Measurements from ENCODE around the gene GPR87. TPM values are rescaled to one million over a fixed set of nuclear protein-coding genes. Genes with fewer than 3 reads are reported as not detected.

Gene GPR87
- total RNA-seq, 2 donors from 2014 or later = not detected

DNA sequence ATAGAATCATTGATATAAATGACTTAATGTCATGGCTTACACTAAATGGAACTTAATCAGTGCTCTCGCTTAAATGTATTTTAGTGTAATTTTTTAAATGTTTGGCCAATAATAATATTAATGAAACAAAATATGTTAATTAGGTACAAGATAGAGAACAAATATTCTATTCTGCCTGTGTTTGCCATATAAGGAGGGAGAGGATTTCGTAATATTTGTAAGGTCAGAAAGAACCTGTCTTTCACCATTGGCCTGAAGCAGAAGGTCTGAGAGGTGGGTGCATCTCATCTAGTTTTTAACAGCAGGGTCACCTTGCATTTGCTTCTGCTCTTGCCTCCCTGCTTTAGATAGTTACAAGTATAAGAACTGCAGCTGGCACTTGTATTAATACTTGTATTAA is 2.5 kb downstream of the GPR87 start:
- no peaks in the 10 kb centered on the region for H3K27me3 ChIP-seq (replicated peaks; ENCODE audit: insufficient read depth)
- no peaks in the 10 kb centered on the region for H3K9me3 ChIP-seq
- TF ChIP-seq, protein P1, sequence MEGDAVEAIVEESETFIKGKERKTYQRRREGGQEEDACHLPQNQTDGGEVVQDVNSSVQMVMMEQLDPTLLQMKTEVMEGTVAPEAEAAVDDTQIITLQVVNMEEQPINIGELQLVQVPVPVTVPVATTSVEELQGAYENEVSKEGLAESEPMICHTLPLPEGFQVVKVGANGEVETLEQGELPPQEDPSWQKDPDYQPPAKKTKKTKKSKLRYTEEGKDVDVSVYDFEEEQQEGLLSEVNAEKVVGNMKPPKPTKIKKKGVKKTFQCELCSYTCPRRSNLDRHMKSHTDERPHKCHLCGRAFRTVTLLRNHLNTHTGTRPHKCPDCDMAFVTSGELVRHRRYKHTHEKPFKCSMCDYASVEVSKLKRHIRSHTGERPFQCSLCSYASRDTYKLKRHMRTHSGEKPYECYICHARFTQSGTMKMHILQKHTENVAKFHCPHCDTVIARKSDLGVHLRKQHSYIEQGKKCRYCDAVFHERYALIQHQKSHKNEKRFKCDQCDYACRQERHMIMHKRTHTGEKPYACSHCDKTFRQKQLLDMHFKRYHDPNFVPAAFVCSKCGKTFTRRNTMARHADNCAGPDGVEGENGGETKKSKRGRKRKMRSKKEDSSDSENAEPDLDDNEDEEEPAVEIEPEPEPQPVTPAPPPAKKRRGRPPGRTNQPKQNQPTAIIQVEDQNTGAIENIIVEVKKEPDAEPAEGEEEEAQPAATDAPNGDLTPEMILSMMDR (IDR thresholded peaks at IDR 0.05) = no peak
- DNase-seq (ENCODE audit: low spot score) = no peak
- no peak for ATAC-seq (ENCODE audit: insufficient number of reproducible peaks, low FRiP score, low read depth)
- no peak overlapping the region for H3K4me3 ChIP-seq
- no peaks in the 10 kb centered on the region for H3K4me1 ChIP-seq (ENCODE audit: control insufficient read depth in 1 of 2, low read depth in 2 of 2)
- no peak overlapping the region for H3K27ac ChIP-seq
- H3K36me3 ChIP-seq = no peaks in the 10 kb centered on the region

DNA sequence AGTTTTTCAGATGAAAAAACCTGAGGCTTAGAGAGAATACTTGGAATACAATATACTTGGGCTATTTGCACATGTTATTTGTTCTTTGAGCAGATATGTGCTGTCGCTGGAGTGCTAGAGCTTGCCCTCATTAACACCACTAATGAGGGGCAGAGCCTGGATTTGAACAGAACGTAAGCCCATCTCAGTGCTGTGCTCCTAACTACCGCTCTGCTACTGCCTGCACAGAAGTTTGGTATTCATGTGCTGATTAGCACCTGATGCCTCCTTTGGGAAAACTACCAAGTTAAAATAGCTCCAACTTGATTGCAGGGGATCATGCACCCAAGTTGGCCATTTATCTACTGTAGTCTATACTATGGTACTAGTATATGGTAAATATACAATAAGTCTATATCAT is 3.6 kb downstream of the GPR87 start:
- Histone ChIP-seq H3K4me1 (ENCODE audit: control insufficient read depth in 1 of 2, low read depth in 2 of 2) (no peaks in the 10 kb centered on the region), H3K9me3 (no peaks in the 10 kb centered on the region), H3K27me3 (replicated peaks; ENCODE audit: insufficient read depth) (no peaks in the 10 kb centered on the region), H3K27ac (no peak overlapping the region), H3K36me3 (no peaks in the 10 kb centered on the region), H3K4me3 (no peak overlapping the region)
- DNase-seq (ENCODE audit: low spot score) (no peak), ATAC-seq (ENCODE audit: insufficient number of reproducible peaks, low FRiP score, low read depth) (no peak)
- TF ChIP-seq, protein P1 (IDR thresholded peaks at IDR 0.05) = no peak

DNA sequence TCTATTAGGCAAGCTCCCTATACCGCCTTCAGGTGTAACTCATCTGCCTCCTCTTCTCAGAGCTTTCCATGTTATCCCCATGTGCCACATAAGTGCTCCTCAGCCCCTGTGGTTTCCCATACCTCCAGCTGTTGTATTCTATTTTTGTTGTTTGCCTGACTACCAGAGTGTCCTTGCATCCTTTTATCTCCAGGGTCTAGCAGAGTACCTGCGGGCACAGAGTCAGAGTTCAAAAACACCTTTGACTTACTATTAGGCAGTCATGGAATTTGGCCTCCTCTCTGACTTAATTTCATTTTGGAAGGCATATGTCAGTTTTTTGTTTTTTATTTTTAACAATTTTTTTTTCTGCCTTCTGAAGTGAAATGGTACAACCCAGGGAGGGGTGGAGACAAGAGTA is 7.1 kb downstream of the GPR87 start:
- H3K36me3 ChIP-seq = no peaks in the 10 kb centered on the region
- H3K9me3 ChIP-seq = no peaks in the 10 kb centered on the region
- no peak overlapping the region for H3K27ac ChIP-seq
- ATAC-seq (ENCODE audit: insufficient number of reproducible peaks, low FRiP score, low read depth) (no peak), DNase-seq (ENCODE audit: low spot score) (no peak)
- TF ChIP-seq, protein P1 (IDR thresholded peaks at IDR 0.05) = no peak
- no peak overlapping the region for H3K4me3 ChIP-seq
- peaks cover 0 to 4% of the 10 kb centered on the region in 2 donors for H3K4me1 ChIP-seq (ENCODE audit: control insufficient read depth in 1 of 2, low read depth in 2 of 2)
- no peaks in the 10 kb centered on the region for H3K27me3 ChIP-seq (replicated peaks; ENCODE audit: insufficient read depth)

DNA sequence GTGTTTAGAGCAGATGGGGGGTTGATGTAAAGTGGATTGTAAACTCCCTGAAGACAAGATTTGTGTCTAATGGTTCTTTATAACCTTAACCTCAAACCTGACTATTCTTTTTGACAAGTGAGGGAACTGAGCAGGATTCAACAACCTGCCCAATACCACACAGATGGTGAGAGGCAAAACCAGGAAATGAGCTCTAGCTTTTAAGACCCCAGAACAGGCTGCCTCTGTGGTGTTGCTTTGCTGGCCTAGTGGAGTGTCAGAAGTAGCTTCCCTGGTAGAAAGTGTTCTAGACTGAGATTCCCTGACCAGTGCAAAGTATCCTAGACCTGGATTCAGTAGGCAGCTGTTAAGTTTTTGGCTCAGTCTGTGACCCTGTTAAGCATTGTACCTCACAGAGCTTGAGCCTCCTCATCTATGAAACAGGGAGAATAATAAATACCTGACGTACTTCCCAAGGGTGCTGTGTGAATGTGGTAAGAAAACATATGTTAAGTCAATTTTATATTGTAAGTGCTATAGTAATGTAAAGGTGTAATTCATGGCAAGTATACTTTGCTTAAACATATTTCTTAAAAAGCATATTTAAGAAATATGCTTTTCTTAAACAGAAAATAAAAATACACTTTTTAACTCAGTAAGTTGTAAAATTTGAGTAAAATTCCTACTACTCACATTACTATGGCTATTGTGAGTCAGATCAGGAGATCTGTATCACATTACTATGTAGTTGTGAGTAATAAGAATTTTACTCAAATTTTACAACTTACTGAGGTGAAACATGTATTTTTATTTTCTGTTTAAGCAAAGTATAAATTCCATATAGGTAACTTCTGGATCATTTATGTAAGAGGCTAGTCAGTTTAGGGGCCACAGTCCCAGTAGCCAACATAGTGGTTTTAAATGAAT is 8.8 kb downstream of the GPR87 start:
- Histone ChIP-seq H3K9me3 (no peaks in the 10 kb centered on the region), H3K36me3 (no peaks in the 10 kb centered on the region), H3K27ac (no peak overlapping the region), H3K4me3 (no peak overlapping the region), H3K4me1 (ENCODE audit: control insufficient read depth in 1 of 2, low read depth in 2 of 2) (peaks cover 0 to 4% of the 10 kb centered on the region in 2 donors), H3K27me3 (replicated peaks; ENCODE audit: insufficient read depth) (no peaks in the 10 kb centered on the region)
- ATAC-seq (ENCODE audit: insufficient number of reproducible peaks, low FRiP score, low read depth) = no peak
- no peak for DNase-seq (ENCODE audit: low spot score)
- TF ChIP-seq, protein P1 (IDR thresholded peaks at IDR 0.05) = no peak

DNA sequence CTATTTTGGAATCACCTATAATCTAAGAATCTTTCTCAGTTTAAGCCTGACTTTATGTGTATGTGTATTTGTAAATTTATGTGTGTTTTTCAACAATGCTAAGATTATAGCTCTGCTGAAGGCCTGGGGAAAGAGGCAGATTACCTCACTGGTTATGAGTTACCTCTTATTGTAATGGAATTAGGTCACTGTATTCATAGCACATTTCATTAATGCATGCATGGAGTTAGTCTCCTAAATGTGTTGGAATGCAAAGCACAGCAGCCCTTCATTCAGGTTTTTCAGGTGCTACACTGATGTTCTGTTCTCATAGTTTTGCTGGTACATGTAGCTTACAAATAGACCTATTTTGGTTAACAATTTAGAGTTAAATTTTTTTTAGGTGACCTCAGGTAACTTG is 9.5 kb downstream of the GPR87 start:
- H3K36me3 ChIP-seq = no peaks in the 10 kb centered on the region
- H3K9me3 ChIP-seq = no peaks in the 10 kb centered on the region
- H3K4me3 ChIP-seq = no peak overlapping the region
- no peak for DNase-seq (ENCODE audit: low spot score)
- peaks cover 0 to 4% of the 10 kb centered on the region in 2 donors for H3K4me1 ChIP-seq (ENCODE audit: control insufficient read depth in 1 of 2, low read depth in 2 of 2)
- H3K27ac ChIP-seq = no peak overlapping the region
- H3K27me3 ChIP-seq (replicated peaks; ENCODE audit: insufficient read depth) = no peaks in the 10 kb centered on the region
- ATAC-seq (ENCODE audit: insufficient number of reproducible peaks, low FRiP score, low read depth) = no peak
- TF ChIP-seq, protein P1 (IDR thresholded peaks at IDR 0.05) = no peak

Data from thoracic aorta (tissue), 2 donors.